GM06990 (cell line): Measurements from ENCODE around the gene KMT2C.
"Not testable (repeated sequence)": the region's sequence is repeated elsewhere in the genome, so short reads cannot be mapped to it uniquely, and the experiment has no call there.

Source experiments
- DNase-seq: peaks from one replicate; pipeline ENCODE4 v3.0.0-alpha.2; 2011; ENCODE audit not compliant: insufficient read length; ENCODE audit errors: extremely low read depth
- H3K27me3 ChIP-seq: replicated peaks from 2 replicates; pipeline ENCODE4 v1.6.0; 2011; ENCODE audit warnings: low read length; ENCODE audit not compliant: control insufficient read depth, insufficient read depth
- H3K36me3 ChIP-seq: 2 replicates; pipeline ENCODE4 v1.5.1; 2011; ENCODE audit warnings: low read length; ENCODE audit not compliant: control insufficient read depth, insufficient read depth
- H3K4me3 ChIP-seq: replicated peaks from 2 replicates; pipeline ENCODE4 v1.5.1; 2011; ENCODE audit warnings: low read depth, mild to moderate bottlenecking, control low read depth, low read length
- TF ChIP-seq, protein P1 (sequence below): IDR thresholded peaks from 2 replicates; pipeline ENCODE4 v1.5.1; 2011; ENCODE audit warnings: low read length, control low read depth, mild to moderate bottlenecking, inconsistent platforms; ENCODE audit not compliant: insufficient read depth, poor library complexity, severe bottlenecking

Gene KMT2C

DNA sequence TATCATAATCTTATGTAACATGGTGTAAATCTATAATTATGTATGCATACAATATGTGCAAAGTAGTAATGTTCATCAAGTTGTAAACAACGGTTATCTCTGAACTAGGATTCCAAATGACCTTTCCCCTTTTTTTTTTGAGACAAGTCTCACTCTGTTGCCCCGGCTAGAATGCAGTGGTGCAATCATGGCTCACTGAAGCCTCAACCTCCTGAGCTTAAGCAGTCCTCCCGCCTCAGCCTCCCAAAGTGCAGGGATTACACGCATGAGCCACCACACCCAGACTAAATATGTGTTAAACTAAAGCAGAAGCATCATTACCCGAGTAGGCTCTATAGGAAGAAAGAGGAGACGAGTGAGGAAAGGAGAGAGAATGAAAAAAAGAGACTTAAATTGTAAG, 7.8 kb upstream of the KMT2C start:
- DNase-seq = no peak
- TF ChIP-seq, protein P1, sequence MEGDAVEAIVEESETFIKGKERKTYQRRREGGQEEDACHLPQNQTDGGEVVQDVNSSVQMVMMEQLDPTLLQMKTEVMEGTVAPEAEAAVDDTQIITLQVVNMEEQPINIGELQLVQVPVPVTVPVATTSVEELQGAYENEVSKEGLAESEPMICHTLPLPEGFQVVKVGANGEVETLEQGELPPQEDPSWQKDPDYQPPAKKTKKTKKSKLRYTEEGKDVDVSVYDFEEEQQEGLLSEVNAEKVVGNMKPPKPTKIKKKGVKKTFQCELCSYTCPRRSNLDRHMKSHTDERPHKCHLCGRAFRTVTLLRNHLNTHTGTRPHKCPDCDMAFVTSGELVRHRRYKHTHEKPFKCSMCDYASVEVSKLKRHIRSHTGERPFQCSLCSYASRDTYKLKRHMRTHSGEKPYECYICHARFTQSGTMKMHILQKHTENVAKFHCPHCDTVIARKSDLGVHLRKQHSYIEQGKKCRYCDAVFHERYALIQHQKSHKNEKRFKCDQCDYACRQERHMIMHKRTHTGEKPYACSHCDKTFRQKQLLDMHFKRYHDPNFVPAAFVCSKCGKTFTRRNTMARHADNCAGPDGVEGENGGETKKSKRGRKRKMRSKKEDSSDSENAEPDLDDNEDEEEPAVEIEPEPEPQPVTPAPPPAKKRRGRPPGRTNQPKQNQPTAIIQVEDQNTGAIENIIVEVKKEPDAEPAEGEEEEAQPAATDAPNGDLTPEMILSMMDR = no peak
- Histone ChIP-seq H3K4me3 (no peak overlapping the region), H3K36me3 (no peaks in the 10 kb centered on the region), H3K27me3 (no peaks in the 10 kb centered on the region)

DNA sequence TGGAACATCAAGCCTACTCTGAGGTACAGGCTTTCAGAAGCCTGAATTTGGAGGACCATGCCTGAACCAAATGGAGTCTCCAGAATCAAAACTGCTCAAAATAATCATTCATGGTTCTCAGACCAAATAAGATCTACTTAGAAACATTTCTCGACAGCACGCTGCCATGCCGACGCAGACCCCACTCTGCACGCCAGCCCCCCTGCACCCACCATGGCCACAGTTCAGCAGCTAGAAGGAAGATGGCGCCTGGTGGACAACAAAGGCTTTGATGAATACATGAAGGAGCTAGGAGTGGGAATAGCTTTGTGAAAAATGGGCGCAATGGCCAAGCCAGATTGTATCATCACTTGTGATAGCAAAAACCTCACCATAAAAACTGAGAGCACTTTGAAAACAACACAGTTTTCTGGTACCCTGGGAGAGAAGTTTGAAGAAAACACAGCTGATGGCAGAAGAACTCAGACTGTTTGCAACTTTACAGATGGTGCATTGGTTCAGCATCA, 6.6 kb upstream of the KMT2C start:
- TF ChIP-seq, protein P1 = no peak
- no peak overlapping the region for H3K4me3 ChIP-seq
- H3K36me3 ChIP-seq = no peaks in the 10 kb centered on the region
- H3K27me3 ChIP-seq = no peaks in the 10 kb centered on the region
- no peak for DNase-seq

DNA sequence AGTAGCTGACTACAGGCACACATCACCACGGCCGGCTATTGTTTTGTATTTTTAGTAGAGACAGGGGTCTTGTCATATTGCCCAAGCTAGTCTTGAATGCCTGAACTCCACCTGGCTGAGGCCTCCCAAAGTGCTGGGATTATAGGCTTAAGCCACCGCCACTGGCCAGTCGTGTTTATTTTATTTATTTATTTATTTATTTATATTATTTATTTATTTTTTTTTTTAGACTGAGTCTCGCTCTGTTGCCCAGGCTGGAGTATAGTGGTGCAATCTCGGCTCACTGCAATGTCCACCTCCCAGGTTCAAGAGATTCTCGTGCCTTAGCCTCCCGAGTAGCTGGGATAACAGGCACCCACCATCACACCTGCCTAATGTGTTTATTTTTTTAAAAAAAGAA, 6.0 kb upstream of the KMT2C start:
- H3K27me3 ChIP-seq, H3K36me3 ChIP-seq, H3K4me3 ChIP-seq, DNase-seq: not testable (repeated sequence)

DNA sequence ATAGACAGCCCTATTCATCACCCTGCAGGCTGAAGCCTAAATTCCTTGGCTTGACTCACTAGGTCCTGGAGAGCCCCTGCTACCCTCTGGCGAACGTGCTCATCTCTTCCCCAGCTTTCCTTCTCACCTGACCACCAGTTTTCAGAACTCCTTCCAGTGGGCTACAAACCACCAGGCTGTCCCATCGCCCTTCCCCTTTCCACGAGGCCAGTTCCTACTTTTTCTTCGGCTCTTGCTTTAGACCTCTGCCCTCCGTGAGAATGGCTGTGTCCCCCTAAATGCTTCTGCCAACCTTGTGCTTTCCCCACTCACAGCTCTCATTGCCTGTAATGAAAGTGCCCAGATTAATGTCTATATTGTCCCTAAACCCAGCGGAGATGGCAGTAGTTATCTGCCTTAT, 5.4 kb upstream of the KMT2C start:
- not testable (repeated sequence) for DNase-seq, H3K4me3 ChIP-seq, H3K27me3 ChIP-seq, H3K36me3 ChIP-seq

DNA sequence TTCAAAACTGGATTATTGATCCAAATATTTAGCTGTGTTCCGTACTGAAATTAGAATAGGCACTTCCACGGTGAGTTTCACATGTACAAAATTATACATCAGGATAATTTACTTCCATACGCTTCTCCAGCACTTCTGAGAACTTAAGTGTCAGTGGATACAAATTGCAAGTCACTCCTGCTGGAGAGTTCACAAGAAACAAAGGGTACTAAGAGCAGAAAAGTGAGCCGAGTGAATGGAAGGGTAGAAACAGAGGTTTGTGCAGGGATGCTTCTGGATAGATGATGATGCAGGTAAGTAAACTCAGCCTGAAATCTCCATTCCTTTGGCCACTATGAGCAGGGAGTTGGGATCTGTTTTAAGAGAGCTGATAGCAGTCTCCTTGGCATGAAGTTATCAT, 2.2 kb upstream of the KMT2C start:
- H3K36me3 ChIP-seq, DNase-seq, H3K27me3 ChIP-seq, H3K4me3 ChIP-seq: not testable (repeated sequence)

DNA sequence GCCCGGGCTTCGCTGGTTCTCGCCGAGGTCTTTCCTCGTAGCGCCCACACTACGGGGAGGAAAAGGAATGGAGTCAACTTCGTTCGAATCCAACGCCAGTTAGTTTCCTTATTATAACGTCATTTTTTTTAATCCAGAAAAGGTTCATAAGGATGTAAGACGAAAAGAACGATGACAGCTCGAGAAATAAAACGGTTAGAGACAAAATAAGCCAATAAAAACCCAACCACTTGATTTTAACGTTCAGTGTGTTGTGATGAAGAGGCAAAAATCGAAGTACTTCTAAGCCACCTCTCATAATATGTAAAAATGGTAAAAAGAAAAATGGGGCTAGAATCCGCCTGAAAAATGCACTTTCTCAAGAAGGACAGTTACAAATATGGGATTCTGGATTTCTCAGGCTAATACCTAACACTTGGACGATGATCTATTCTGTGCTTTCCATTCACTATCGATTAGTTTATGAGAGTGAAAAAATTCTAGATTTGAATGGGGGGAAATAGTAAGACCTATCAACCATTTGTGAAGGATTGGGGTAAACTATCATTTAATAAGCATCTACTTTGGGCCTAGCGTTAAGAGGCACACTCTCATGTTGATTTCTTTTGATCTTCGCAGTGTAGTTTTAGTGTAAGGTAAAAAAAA, 1.2 kb upstream of the KMT2C start:
- not testable (repeated sequence) for H3K36me3 ChIP-seq, H3K27me3 ChIP-seq, DNase-seq
- H3K4me3 ChIP-seq = peak overlapping the region; percentile 67

DNA sequence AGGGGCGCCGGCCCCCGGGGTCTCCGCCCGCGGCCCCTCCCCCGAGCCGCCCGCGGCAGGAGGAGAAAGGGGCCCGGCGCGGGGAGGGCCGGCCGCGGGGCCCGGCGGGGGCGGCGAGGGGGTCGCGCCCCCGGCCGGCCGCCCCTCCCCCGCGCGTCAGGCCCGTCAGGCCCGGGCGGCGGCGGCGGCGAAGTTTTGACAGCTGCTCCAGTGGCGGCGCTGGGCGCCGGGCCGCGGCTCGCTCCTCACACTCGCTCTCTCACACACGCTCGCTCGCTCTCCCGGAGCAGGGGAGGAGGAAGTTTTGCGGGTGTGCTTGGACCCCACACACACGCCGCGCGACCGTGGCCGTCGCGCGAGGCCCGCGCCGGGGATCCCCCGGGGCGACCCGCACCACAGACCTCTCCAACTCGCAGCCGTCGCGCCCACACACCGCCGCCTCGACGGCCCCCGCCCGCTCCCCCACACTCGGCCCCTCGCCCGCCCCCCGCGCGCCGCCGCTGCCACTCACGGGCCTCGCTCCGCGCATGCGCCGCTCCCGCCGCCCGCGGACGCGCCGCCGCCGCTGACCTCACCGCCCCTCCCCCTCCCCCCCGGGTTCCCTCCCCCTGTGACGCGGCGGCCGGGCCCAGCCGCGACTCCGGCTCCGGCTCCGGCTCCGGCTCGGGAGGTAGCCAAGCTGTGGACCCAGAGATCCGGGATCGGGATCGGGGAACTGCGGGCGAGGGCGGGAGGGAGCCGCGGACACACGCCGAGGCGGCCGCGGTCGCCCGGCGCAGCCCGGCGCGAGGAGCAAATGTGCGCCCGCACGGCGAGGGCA, 518 bp upstream of the KMT2C start:
- H3K27me3 ChIP-seq = no peaks in the 10 kb centered on the region
- TF ChIP-seq, protein P1 = no peak
- peak overlapping the region; percentile 81 for H3K4me3 ChIP-seq
- DNase-seq = peak; percentile 90
- no peaks in the 10 kb centered on the region for H3K36me3 ChIP-seq

DNA sequence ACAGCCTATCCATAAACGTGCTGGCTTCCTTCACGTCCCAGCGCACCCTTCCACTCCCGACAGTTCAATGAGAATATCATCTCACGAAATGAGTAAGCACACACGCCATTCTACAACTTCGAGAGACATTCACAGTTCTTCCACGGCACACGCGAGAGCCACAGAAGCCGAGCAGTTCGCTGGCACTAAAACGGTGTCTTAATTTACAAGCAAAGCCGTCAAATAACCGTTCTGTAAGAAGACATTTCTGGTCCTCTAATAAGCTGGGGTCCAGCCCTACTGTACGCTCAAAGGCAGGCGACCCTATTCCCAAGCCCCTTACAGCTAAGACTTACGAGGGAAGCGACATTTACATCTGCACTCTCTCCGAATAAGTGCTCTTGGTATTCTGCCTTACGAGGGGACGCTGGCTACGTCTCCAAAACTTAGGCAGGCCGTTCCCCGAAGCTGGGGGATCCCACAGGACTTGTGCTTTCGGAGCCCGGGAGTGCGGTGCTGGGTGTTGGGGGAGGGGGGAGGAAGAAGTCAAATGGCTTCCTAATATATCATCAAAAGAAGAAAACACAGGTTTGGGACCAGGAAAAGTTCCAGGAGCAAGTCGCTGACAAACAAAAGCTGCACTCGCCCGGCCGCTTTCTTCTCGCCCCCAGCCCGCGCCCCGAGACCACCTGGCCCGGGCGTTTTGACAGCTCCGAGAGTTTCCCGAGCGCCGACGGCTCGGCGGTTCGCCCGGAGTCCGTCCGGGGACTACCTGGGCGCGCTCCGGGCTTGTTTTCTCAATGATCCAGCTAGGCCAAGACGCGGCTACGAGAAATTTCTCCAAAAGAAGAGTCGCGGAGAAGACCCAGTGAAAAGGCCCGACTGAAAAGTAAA, 1.1 kb downstream of the KMT2C start:
- DNase-seq = peak; percentile 38
- not testable (repeated sequence) for H3K36me3 ChIP-seq, H3K27me3 ChIP-seq
- H3K4me3 ChIP-seq = peak overlapping the region; percentile 81

DNA sequence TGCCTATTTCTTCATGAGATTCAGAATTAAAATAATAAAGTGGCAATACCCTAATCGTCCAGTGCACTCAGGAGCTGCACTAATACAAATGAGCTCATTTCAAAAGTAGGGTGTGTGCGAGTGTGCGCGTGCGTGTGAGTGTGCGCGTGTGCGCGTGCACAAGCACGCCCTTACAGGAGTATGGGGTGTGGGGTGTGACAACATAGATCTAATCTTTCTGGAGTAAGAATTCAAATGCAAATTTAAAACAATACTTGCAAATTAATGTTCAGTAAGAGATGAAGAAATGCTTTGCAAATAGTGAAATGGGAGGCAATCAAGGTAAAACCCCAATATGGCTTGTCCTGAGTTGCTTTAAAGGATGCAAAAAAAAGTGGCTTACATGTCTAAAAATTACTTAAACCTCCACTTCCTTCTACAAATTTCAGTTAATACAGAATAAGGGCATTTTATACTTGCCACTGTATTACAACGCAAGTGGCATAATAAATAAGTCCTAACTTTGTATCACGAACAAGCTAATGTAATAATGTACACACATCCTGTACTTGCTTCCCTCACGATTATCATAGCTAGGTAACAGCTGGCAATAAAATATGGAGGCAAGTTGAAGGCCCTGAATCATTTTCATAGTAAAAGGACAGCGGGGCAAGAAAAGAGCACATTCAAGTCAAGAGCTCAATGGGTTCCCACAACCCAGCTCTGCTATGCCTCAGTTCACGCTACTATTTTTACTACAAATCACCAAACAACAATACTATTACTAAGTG, 1.9 kb downstream of the KMT2C start:
- DNase-seq = peak; percentile 62
- not testable (repeated sequence) for H3K36me3 ChIP-seq, H3K27me3 ChIP-seq
- H3K4me3 ChIP-seq = peak overlapping the region; percentile 81

DNA sequence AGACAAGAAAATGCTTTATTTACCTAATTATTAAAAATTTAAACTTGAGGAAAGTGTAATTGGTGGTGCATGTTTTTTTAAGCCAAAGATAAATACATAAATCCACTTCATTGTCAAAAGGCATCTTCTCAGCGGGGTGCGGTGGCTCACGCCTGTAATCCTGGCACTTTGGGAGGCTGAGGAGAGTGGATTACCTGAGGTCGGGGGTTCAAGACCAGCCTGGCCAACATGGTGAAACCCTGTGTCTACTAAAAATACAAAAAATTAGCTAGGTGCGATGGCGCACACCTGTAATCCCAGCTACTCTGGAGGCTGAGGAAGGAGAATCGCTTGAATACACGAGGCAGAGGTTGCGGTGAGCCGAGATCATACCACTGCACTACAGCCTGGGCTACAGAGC, 3.1 kb downstream of the KMT2C start:
- H3K4me3 ChIP-seq = peak overlapping the region; percentile 81
- DNase-seq, H3K27me3 ChIP-seq, H3K36me3 ChIP-seq: not testable (repeated sequence)
